ENCODE measurements around the gene SLC38A1.

The SLC38A1 gene

DNA sequence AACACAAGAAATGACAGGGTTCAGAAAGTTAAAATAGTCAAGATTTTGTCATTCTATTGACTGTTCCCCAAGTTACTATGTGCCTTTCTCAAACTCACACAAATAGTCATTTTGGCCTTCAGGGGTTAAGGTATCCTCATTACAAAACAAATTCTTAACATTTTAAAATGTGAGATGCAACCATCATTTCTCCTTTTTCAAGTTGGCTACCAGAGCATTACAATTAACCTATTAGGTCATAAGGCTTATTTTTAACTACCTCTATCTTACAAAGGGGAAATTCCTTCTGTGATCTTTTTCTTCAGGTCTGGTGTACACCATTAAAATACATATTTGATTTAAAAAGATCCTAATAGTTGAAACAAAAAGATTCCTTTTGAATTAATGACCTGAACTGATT lies 61.2 kb downstream of the SLC38A1 start:
- TF ChIP-seq TAF1 (IDR thresholded peaks at IDR 0.05; ENCODE audit: low read depth) (no peak), ZBTB7A (IDR thresholded peaks at IDR 0.05; ENCODE audit: low read depth) (no peak), CEBPB (IDR thresholded peaks at IDR 0.05) (no peak), TEAD4 (IDR thresholded peaks at IDR 0.05) (no peak), FOXM1 (IDR thresholded peaks at IDR 0.05; ENCODE audit: borderline replicate concordance, low read depth) (no peak), EP300 (IDR thresholded peaks at IDR 0.05; ENCODE audit: borderline replicate concordance) (no peak), CREB1 (IDR thresholded peaks at IDR 0.05; ENCODE audit: low read depth) (no peak), RAD21 (IDR thresholded peaks at IDR 0.05; ENCODE audit: low read depth) (no peak), NFIC (IDR thresholded peaks at IDR 0.05) (no peak), TCF12 (IDR thresholded peaks at IDR 0.05; ENCODE audit: low read depth) (no peak), YY1 (IDR thresholded peaks at IDR 0.05; ENCODE audit: low read depth) (no peak), EGR1 (IDR thresholded peaks at IDR 0.05) (no peak)
- TF ChIP-seq, protein P1, sequence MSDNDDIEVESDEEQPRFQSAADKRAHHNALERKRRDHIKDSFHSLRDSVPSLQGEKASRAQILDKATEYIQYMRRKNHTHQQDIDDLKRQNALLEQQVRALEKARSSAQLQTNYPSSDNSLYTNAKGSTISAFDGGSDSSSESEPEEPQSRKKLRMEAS (IDR thresholded peaks at IDR 0.05): no peak
- TF ChIP-seq, protein P2, sequence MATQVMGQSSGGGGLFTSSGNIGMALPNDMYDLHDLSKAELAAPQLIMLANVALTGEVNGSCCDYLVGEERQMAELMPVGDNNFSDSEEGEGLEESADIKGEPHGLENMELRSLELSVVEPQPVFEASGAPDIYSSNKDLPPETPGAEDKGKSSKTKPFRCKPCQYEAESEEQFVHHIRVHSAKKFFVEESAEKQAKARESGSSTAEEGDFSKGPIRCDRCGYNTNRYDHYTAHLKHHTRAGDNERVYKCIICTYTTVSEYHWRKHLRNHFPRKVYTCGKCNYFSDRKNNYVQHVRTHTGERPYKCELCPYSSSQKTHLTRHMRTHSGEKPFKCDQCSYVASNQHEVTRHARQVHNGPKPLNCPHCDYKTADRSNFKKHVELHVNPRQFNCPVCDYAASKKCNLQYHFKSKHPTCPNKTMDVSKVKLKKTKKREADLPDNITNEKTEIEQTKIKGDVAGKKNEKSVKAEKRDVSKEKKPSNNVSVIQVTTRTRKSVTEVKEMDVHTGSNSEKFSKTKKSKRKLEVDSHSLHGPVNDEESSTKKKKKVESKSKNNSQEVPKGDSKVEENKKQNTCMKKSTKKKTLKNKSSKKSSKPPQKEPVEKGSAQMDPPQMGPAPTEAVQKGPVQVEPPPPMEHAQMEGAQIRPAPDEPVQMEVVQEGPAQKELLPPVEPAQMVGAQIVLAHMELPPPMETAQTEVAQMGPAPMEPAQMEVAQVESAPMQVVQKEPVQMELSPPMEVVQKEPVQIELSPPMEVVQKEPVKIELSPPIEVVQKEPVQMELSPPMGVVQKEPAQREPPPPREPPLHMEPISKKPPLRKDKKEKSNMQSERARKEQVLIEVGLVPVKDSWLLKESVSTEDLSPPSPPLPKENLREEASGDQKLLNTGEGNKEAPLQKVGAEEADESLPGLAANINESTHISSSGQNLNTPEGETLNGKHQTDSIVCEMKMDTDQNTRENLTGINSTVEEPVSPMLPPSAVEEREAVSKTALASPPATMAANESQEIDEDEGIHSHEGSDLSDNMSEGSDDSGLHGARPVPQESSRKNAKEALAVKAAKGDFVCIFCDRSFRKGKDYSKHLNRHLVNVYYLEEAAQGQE (IDR thresholded peaks at IDR 0.05; ENCODE audit: low read depth): no peak

DNA sequence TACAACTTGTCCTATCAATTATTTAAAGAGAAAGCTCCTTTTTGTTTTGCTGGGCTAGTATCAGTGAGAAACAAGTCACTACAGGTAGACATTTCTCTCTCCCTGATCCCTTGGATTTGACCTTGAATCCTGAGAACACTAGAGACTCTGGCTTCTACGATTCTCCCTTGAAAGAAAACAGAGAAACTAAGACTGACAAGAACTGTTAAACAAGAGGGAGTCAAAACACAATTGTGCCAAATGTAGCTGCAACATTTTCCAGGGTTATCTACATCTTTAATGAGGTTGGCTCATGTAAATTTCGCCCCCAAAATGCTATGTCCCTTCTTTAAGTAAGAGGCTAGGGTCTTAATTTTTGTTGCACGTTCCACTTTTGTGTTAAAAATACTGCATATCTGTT lies 62.4 kb downstream of the SLC38A1 start:
- TF ChIP-seq, protein P2 (IDR thresholded peaks at IDR 0.05; ENCODE audit: low read depth): no peak
- TF ChIP-seq EGR1 (IDR thresholded peaks at IDR 0.05): no peak
- no peak for TF ChIP-seq YY1 (IDR thresholded peaks at IDR 0.05; ENCODE audit: low read depth)
- TF ChIP-seq CEBPB (IDR thresholded peaks at IDR 0.05): no peak

- TF ChIP-seq NFIC (IDR thresholded peaks at IDR 0.05): no peak
- 0 out of 2 replicates have a peak, but pooled peaks have one; percentile 1 for TF ChIP-seq RAD21 (IDR thresholded peaks at IDR 0.05; ENCODE audit: low read depth)
Observed at GRCh38 chr12:46205294-46205693, 63.5 kb downstream of the SLC38A1 start.

DNA sequence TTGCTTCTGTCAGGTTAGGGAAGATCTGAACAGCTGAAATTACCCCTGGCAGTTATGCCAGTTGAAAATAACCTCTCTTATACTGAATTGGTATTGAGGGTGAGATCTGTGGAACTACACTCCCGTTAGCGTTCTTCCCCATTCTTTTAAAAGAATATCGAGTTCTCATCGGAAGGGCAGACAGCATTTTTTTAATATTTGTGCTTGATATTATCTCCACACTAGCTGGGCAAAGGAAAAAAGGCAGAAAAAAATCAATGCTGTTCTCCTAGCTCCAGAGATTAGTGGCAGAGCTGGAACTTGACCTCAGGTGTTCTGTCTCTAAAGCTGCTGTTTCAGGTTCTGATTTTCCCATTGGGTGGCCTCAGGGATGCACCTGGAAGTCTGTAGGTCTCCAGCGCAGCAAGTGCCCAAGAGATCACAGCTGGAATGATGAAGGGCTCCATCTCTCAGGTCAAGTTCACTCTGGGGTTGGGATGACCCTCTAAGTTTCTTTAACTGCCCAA lies 67.5 kb downstream of the SLC38A1 start:
- TF ChIP-seq TCF12 (IDR thresholded peaks at IDR 0.05; ENCODE audit: low read depth) (no peak), CEBPB (IDR thresholded peaks at IDR 0.05) (no peak)

GRCh38 chr12:46200551-46200950 lies 68.3 kb downstream of the SLC38A1 start:
- TF ChIP-seq, protein P3, sequence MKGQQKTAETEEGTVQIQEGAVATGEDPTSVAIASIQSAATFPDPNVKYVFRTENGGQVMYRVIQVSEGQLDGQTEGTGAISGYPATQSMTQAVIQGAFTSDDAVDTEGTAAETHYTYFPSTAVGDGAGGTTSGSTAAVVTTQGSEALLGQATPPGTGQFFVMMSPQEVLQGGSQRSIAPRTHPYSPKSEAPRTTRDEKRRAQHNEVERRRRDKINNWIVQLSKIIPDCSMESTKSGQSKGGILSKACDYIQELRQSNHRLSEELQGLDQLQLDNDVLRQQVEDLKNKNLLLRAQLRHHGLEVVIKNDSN (IDR thresholded peaks at IDR 0.05): no peak
- TF ChIP-seq TAF1 (IDR thresholded peaks at IDR 0.05; ENCODE audit: low read depth) (no peak), ZBTB7A (IDR thresholded peaks at IDR 0.05; ENCODE audit: low read depth) (no peak), RAD21 (IDR thresholded peaks at IDR 0.05; ENCODE audit: low read depth) (no peak), FOXM1 (IDR thresholded peaks at IDR 0.05; ENCODE audit: borderline replicate concordance, low read depth) (no peak), NFIC (IDR thresholded peaks at IDR 0.05) (no peak), TEAD4 (IDR thresholded peaks at IDR 0.05) (no peak), CEBPB (IDR thresholded peaks at IDR 0.05) (no peak), CREB1 (IDR thresholded peaks at IDR 0.05; ENCODE audit: low read depth) (no peak), EGR1 (IDR thresholded peaks at IDR 0.05) (no peak)
- TF ChIP-seq, protein P2 (IDR thresholded peaks at IDR 0.05; ENCODE audit: low read depth): no peak

- TF ChIP-seq, protein P1 (IDR thresholded peaks at IDR 0.05): no peak
- TF ChIP-seq TCF12 (IDR thresholded peaks at IDR 0.05; ENCODE audit: low read depth): no peak
- TF ChIP-seq NFIC (IDR thresholded peaks at IDR 0.05): no peak
- TF ChIP-seq RAD21 (IDR thresholded peaks at IDR 0.05; ENCODE audit: low read depth): no peak
- TF ChIP-seq TAF1 (IDR thresholded peaks at IDR 0.05; ENCODE audit: low read depth): no peak
- TF ChIP-seq, protein P2 (IDR thresholded peaks at IDR 0.05; ENCODE audit: low read depth): no peak
- TF ChIP-seq EP300 (IDR thresholded peaks at IDR 0.05; ENCODE audit: borderline replicate concordance): no peak
- TF ChIP-seq CEBPB (IDR thresholded peaks at IDR 0.05): no peak
- TF ChIP-seq, protein P3 (IDR thresholded peaks at IDR 0.05): no peak
- TF ChIP-seq ZBTB7A (IDR thresholded peaks at IDR 0.05; ENCODE audit: low read depth): no peak
- TF ChIP-seq CREB1 (IDR thresholded peaks at IDR 0.05; ENCODE audit: low read depth): no peak
- TF ChIP-seq FOXM1 (IDR thresholded peaks at IDR 0.05; ENCODE audit: borderline replicate concordance, low read depth): no peak
- TF ChIP-seq EGR1 (IDR thresholded peaks at IDR 0.05): no peak
Observed at GRCh38 chr12:46198913-46199312, 69.9 kb downstream of the SLC38A1 start.

Measured in Ishikawa (cell line).